Measurements from ENCODE around the gene CLCN1. TPM values are rescaled to one million over a fixed set of nuclear protein-coding genes. Genes with fewer than 3 reads are reported as not detected.

The CLCN1 gene
- total and polyA plus RNA-seq, 10 donors: 0.06 to 0.54 (median 0.08) TPM; not detected in 3

DNA sequence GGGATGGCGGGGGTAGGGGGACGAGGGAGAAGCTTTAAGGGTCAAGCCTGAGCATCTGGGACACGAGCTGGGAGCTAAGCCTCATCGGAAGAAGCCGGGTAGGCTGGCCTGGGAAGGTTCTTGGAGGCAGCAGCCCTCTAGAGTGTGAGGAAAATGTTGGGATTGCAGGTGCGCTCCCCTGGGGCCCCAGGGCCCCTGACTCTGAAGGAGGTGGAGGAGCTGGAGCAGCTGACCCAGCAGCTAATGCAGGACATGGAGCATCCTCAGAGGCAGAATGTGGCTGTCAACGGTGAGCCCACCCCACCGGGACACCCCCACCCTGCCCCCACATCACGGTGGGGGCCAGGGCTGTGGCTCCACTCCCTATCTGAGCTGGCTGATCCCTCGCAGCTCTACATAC lies 72.1 kb downstream of the CLCN1 start:
- intact Hi-C loops (cut with DNase I; ENCODE audit: low total_unique reads): no loop called here
- WGBS, 5 donors: 84 to 91% (median 90%) methylated on average over 9 to 10 of the region's 10 CpGs
- no peak for DNase-seq
- H3K4me3 ChIP-seq: no peak overlapping the region
- no peaks in the 10 kb centered on the region for H3K9me3 ChIP-seq
- H3K36me3 ChIP-seq: peaks cover 3 to 86% (median 55%) of the 10 kb centered on the region in 6 donors
- peaks cover 24 to 100% (median 76%) of the 10 kb centered on the region in 6 donors for H3K4me1 ChIP-seq
- no peak for TF ChIP-seq POLR2A (IDR thresholded peaks at IDR 0.05)
- TF ChIP-seq POLR2AphosphoS5 (IDR thresholded peaks at IDR 0.05): no peak
- TF ChIP-seq CTCF (IDR thresholded peaks at IDR 0.05 in 8 of 11, conservative IDR thresholded peaks at IDR 0.05 in 3 of 11): no peak
- no peaks in the 10 kb centered on the region for H3K27me3 ChIP-seq (replicated peaks in 1 of 7)
- peak overlapping the region in 2 of 8 donors; percentile 99 to 100 for H3K27ac ChIP-seq

GRCh38 chr7:143388491-143389101 lies 72.7 kb downstream of the CLCN1 start:
- DNase-seq: no peak
- peaks cover 21 to 100% (median 74%) of the 10 kb centered on the region in 6 donors for H3K4me1 ChIP-seq
- H3K36me3 ChIP-seq: peaks cover 3 to 86% (median 56%) of the 10 kb centered on the region in 6 donors
- H3K9me3 ChIP-seq: no peaks in the 10 kb centered on the region
- no peaks in the 10 kb centered on the region for H3K27me3 ChIP-seq (replicated peaks in 1 of 7)
- no peak overlapping the region for H3K4me3 ChIP-seq
- WGBS, 5 donors: 86 to 96% (median 95%) methylated on average over 16 to 28 of the region's 28 CpGs
- TF ChIP-seq POLR2AphosphoS5 (IDR thresholded peaks at IDR 0.05) (peak; percentile 6 to 75 (median 10)), CTCF (IDR thresholded peaks at IDR 0.05 in 8 of 11, conservative IDR thresholded peaks at IDR 0.05 in 3 of 11) (no peak)
- peak overlapping the region in 2 of 8 donors; percentile 38 to 100 for H3K27ac ChIP-seq
- intact Hi-C loops (cut with DNase I; ENCODE audit: low total_unique reads): no loop called here

GRCh38 chr7:143389316-143390103 lies 73.6 kb downstream of the CLCN1 start:
- no peak for DNase-seq
- Histone ChIP-seq H3K4me3 (no peak overlapping the region), H3K9me3 (no peaks in the 10 kb centered on the region), H3K27ac (peak overlapping the region in 2 of 8 donors; percentile 38 to 100), H3K36me3 (peaks cover 3 to 79% (median 56%) of the 10 kb centered on the region in 6 donors), H3K27me3 (replicated peaks in 1 of 7) (no peaks in the 10 kb centered on the region), H3K4me1 (peaks cover 14 to 100% (median 66%) of the 10 kb centered on the region in 6 donors)
- 83 to 93% (median 90%) methylated on average over 12 to 15 of the region's 15 CpGs for WGBS, 5 donors
- TF ChIP-seq POLR2A (IDR thresholded peaks at IDR 0.05) (no peak), POLR2AphosphoS5 (IDR thresholded peaks at IDR 0.05) (peak in 2 of 3 donors; percentile 38 to 76), CTCF (IDR thresholded peaks at IDR 0.05 in 8 of 11, conservative IDR thresholded peaks at IDR 0.05 in 3 of 11) (no peak)
- intact Hi-C loops (cut with DNase I; ENCODE audit: low total_unique reads): no loop called here
